H9 (cell line): ENCODE measurements around the gene ZNF564. TPM values are rescaled to one million over a fixed set of nuclear protein-coding genes. Genes with fewer than 3 reads are reported as not detected.
A peak's percentile ranks its signal among the peaks of the same experiment; 100 is the strongest.
"Not testable (repeated sequence)": the region's sequence is repeated elsewhere in the genome, so short reads cannot be mapped to it uniquely, and the experiment has no call there.

Experiments
- DNase-seq: peaks from one replicate; pipeline ENCODE4 v3.0.0-alpha.2; 2017
- H2AFZ ChIP-seq: one replicate; pipeline ENCODE4 v1.6.1; 2013; ENCODE audit warnings: mild to moderate bottlenecking, low read length, control low read depth, moderate library complexity
- H2AK5ac ChIP-seq: 2 replicates; pipeline ENCODE4 v1.6.1; 2013; ENCODE audit warnings: low read length, control low read depth, mixed read lengths; ENCODE audit not compliant: insufficient read length
- H2BK120ac ChIP-seq: one replicate; pipeline ENCODE4 v1.6.1; 2013; ENCODE audit warnings: low read depth, mild to moderate bottlenecking, low read length, control low read depth, inconsistent platforms; ENCODE audit not compliant: poor library complexity, severe bottlenecking
- H2BK12ac ChIP-seq: 2 replicates; pipeline ENCODE4 v1.6.1; 2013; ENCODE audit warnings: low read length, control low read depth, mixed read lengths, low read depth; ENCODE audit not compliant: insufficient read length
- H2BK15ac ChIP-seq: 2 replicates; pipeline ENCODE4 v1.6.1; 2013; ENCODE audit warnings: low read depth, low read length, control low read depth
- H2BK20ac ChIP-seq: one replicate; pipeline ENCODE4 v1.6.1; 2013; ENCODE audit warnings: low read depth, mild to moderate bottlenecking, low read length, control low read depth, inconsistent platforms; ENCODE audit not compliant: poor library complexity, severe bottlenecking
- H2BK5ac ChIP-seq: 2 replicates; pipeline ENCODE4 v1.6.1; 2013; ENCODE audit warnings: low read length, control low read depth, mixed read lengths; ENCODE audit not compliant: insufficient read length
- H3K14ac ChIP-seq: 2 replicates; pipeline ENCODE4 v1.6.1; 2013; ENCODE audit warnings: low read length, control low read depth; ENCODE audit not compliant: insufficient read depth
- H3K18ac ChIP-seq: 2 replicates; pipeline ENCODE4 v1.6.1; 2013; ENCODE audit warnings: low read depth, mild to moderate bottlenecking, mixed read lengths, low read length, control low read depth; ENCODE audit not compliant: insufficient read length
- H3K23ac ChIP-seq: 2 replicates; pipeline ENCODE4 v1.6.1; 2013; ENCODE audit warnings: low read length, control low read depth, mixed read lengths, low read depth; ENCODE audit not compliant: insufficient read length
- H3K23me2 ChIP-seq: 2 replicates; pipeline ENCODE4 v1.6.1; 2013; ENCODE audit warnings: low read depth, mild to moderate bottlenecking, mixed read lengths, low read length, control low read depth; ENCODE audit not compliant: insufficient read length, poor library complexity, severe bottlenecking
- H3K27ac ChIP-seq: 2 replicates; pipeline ENCODE4 v1.5.1; 2013; ENCODE audit warnings: low read length, control low read depth, mixed read lengths, low read depth; ENCODE audit not compliant: insufficient read length
- H3K27me3 ChIP-seq: 2 replicates; pipeline ENCODE4 v1.6.1; 2013; ENCODE audit warnings: low read length, control low read depth, inconsistent platforms; ENCODE audit not compliant: insufficient read depth
- H3K4ac ChIP-seq: 2 replicates; pipeline ENCODE4 v1.6.1; 2013; ENCODE audit warnings: low read depth, mild to moderate bottlenecking, control low read depth, inconsistent platforms, low read length, moderate library complexity
- H3K4me1 ChIP-seq: 2 replicates; pipeline ENCODE4 v1.6.1; 2013; ENCODE audit warnings: low read length, control low read depth, inconsistent platforms; ENCODE audit not compliant: insufficient read depth
- H3K4me2 ChIP-seq: 2 replicates; pipeline ENCODE4 v1.6.1; 2013; ENCODE audit warnings: low read length, control low read depth, mixed read lengths; ENCODE audit not compliant: insufficient read length, insufficient read depth
- H3K56ac ChIP-seq: 2 replicates; pipeline ENCODE4 v1.6.1; 2013; ENCODE audit warnings: low read depth, mild to moderate bottlenecking, mixed read lengths, low read length, control low read depth; ENCODE audit not compliant: insufficient read length
- H3K79me1 ChIP-seq: 2 replicates; pipeline ENCODE4 v1.6.1; 2013; ENCODE audit warnings: low read depth, mild to moderate bottlenecking, moderate library complexity, low read length, control low read depth, inconsistent platforms; ENCODE audit not compliant: insufficient read depth, poor library complexity, severe bottlenecking
- H3K79me2 ChIP-seq: 2 replicates; pipeline ENCODE4 v1.6.1; 2013; ENCODE audit warnings: low read length, control low read depth, inconsistent platforms; ENCODE audit not compliant: insufficient read depth
- H3K9ac ChIP-seq: 2 replicates; pipeline ENCODE4 v1.6.1; 2013; ENCODE audit warnings: low read length, control low read depth, mixed read lengths; ENCODE audit not compliant: insufficient read length; ENCODE audit errors: extremely low read depth
- H3K9me3 ChIP-seq: one replicate; pipeline ENCODE4 v1.6.1; 2013; ENCODE audit warnings: low read depth, low read length, inconsistent platforms; ENCODE audit not compliant: control insufficient read depth
- H3T11ph ChIP-seq: one replicate; pipeline ENCODE4 v1.6.1; 2013; ENCODE audit warnings: mild to moderate bottlenecking, low read length, control low read depth, inconsistent platforms
- H4K20me1 ChIP-seq: one replicate; pipeline ENCODE4 v1.6.1; 2013; ENCODE audit not compliant: control insufficient read depth, insufficient read length, insufficient read depth
- H4K5ac ChIP-seq: 2 replicates; pipeline ENCODE4 v1.6.1; 2013; ENCODE audit warnings: low read depth, mild to moderate bottlenecking, mixed read lengths, low read length, control low read depth; ENCODE audit not compliant: insufficient read length
- H4K8ac ChIP-seq: replicated peaks from 2 replicates; pipeline ENCODE4 v1.6.1; 2013; ENCODE audit warnings: low read length, control low read depth, mixed read lengths, low read depth; ENCODE audit not compliant: insufficient read length
- H4K91ac ChIP-seq: 2 replicates; pipeline ENCODE4 v1.6.1; 2013; ENCODE audit warnings: low read depth, mild to moderate bottlenecking, moderate library complexity, mixed read lengths, low read length, control low read depth; ENCODE audit not compliant: insufficient read length
- H3K27ac Mint-ChIP-seq, 3 experiments: 2 replicates in 2 of 3; 3 replicates in 1 of 3; pipeline ENCODE4 v1.8.0; 2020 to 2021; ENCODE audit warnings: mixed read lengths in 3 of 3, mild to moderate bottlenecking in 1 of 3, moderate library complexity in 1 of 3
- H3K27me3 Mint-ChIP-seq: 2 replicates; pipeline ENCODE4 v1.8.0; 2021; ENCODE audit warnings: low read depth, mild to moderate bottlenecking, moderate library complexity, mixed read lengths
- H3K36me3 Mint-ChIP-seq, 3 experiments: 2 replicates in 2 of 3; 3 replicates in 1 of 3; pipeline ENCODE4 v1.8.0; 2020 to 2021; ENCODE audit warnings: low read depth in 3 of 3, mixed read lengths in 3 of 3; ENCODE audit not compliant: insufficient read depth in 1 of 3
- H3K4me1 Mint-ChIP-seq, 2 experiments: 2 replicates each; pipeline ENCODE4 v1.8.0; 2020; ENCODE audit warnings: mixed read lengths in 2 of 2
- H3K4me3 Mint-ChIP-seq, 2 experiments: 2 replicates in 1 of 2; 3 replicates in 1 of 2; pipeline ENCODE4 v1.8.0; 2020 to 2021; ENCODE audit warnings: mild to moderate bottlenecking in 2 of 2, mixed read lengths in 2 of 2, moderate library complexity in 1 of 2
- H3K9me3 Mint-ChIP-seq, 2 experiments: 2 replicates in 1 of 2; 3 replicates in 1 of 2; pipeline ENCODE4 v1.8.0; 2020; ENCODE audit warnings: mild to moderate bottlenecking in 2 of 2, mixed read lengths in 2 of 2, moderate library complexity in 1 of 2
- CTCF ChIP-seq: fragments of 200-600 bp; sonication (generic); conservative IDR thresholded peaks from 3 replicates; pipeline ENCODE4 v1.8.0; 2021; ENCODE audit warnings: antibody characterized with exemption, mild to moderate bottlenecking
- WGBS: extraction: QIAGEN DNeasy Blood & Tissue Kit; methylation state at CpG from one replicate; pipeline ENCODE4 v1.1.7; 2013; ENCODE audit warnings: missing lambda C conversion rate, low lambda C conversion rate, mixed read lengths; ENCODE audit not compliant: insufficient read length; ENCODE audit errors: extremely low coverage; 5-methylcytosine and 5-hydroxymethylcytosine counted together
- total RNA-seq: library from RNA; stranded (reverse); gene quantifications from 2 replicates; pipeline ENCODE4 v1.2.1, GENCODE V29; 2021

The ZNF564 gene
- total RNA-seq, 1 experiment from 2014 or later = 11.3 TPM

GRCh38 chr19:12494260-12494860 lies 56.9 kb downstream of the ZNF564 start:
- H3K4me1 ChIP-seq = no peaks in the 10 kb centered on the region
- no peak overlapping the region for H2BK5ac ChIP-seq
- H2AFZ ChIP-seq = no peak overlapping the region
- DNase-seq = no peak
- peaks cover 5% of the 10 kb centered on the region in 2 experiments; a peak in 3 of 5 replicates for H3K9me3 Mint-ChIP-seq
- H2BK120ac ChIP-seq = no peak overlapping the region
- peaks cover 8% of the 10 kb centered on the region in 2 experiments for H3K4me1 Mint-ChIP-seq
- H3K4me2 ChIP-seq = peak overlapping the region; percentile 48
- peaks cover 9% of the 10 kb centered on the region for H3K27me3 Mint-ChIP-seq
- no peak for TF ChIP-seq CTCF
- no peak overlapping the region for H3K27ac Mint-ChIP-seq
- no peak overlapping the region for H4K5ac ChIP-seq
- H3K23me2 ChIP-seq = peaks cover 3% of the 10 kb centered on the region
- no peak overlapping the region for H3K9ac ChIP-seq
- H3K4ac ChIP-seq = no peak overlapping the region
- H2BK20ac ChIP-seq = no peak overlapping the region
- H3K14ac ChIP-seq = no peak overlapping the region
- no peak overlapping the region for H3K18ac ChIP-seq
- H4K8ac ChIP-seq = no peak overlapping the region
- no peak overlapping the region for H3K27ac ChIP-seq
- no peak overlapping the region for H4K91ac ChIP-seq
- H3K56ac ChIP-seq = no peak overlapping the region
- no peaks in the 10 kb centered on the region for H4K20me1 ChIP-seq
- WGBS = no CpG with 5 or more reads among the region's 3 CpGs
- H3K4me3 Mint-ChIP-seq = peak overlapping the region in 1 of 2 experiments; percentile 24; a peak in 2 of 5 replicates
- no peaks in the 10 kb centered on the region; a peak in 2 of 7 replicates for H3K36me3 Mint-ChIP-seq
- H2BK15ac ChIP-seq = no peak overlapping the region
- H3K79me2 ChIP-seq = no peaks in the 10 kb centered on the region
- no peak overlapping the region for H3K23ac ChIP-seq
- no peak overlapping the region for H2BK12ac ChIP-seq
- no peak overlapping the region for H2AK5ac ChIP-seq
- no peaks in the 10 kb centered on the region for H3K9me3 ChIP-seq
- H3T11ph ChIP-seq = no peak overlapping the region
- no peaks in the 10 kb centered on the region for H3K27me3 ChIP-seq
- H3K79me1 ChIP-seq = no peaks in the 10 kb centered on the region

GRCh38 chr19:12486265-12486783 lies 65.0 kb downstream of the ZNF564 start:
- not testable (repeated sequence) for H3K4me1 ChIP-seq, H3K27ac ChIP-seq, H2BK12ac ChIP-seq, H3K27me3 ChIP-seq, H3K14ac ChIP-seq, H4K20me1 ChIP-seq, H3K56ac ChIP-seq, H3K36me3 Mint-ChIP-seq, H3K9ac ChIP-seq, H2AFZ ChIP-seq, H3K18ac ChIP-seq, H4K5ac ChIP-seq, H2BK120ac ChIP-seq, H3T11ph ChIP-seq, H3K4me2 ChIP-seq, H3K4me3 Mint-ChIP-seq, H2BK15ac ChIP-seq, H3K79me2 ChIP-seq, H3K79me1 ChIP-seq, H4K91ac ChIP-seq, H4K8ac ChIP-seq, DNase-seq, H3K27ac Mint-ChIP-seq, H2BK20ac ChIP-seq, H3K23ac ChIP-seq, H2AK5ac ChIP-seq, H3K4ac ChIP-seq, H2BK5ac ChIP-seq, H3K9me3 ChIP-seq, H3K9me3 Mint-ChIP-seq
- WGBS = no CpG with 5 or more reads among the region's 1 CpG
- H3K23me2 ChIP-seq = peaks cover 10% of the 10 kb centered on the region
- H3K27me3 Mint-ChIP-seq = peaks cover 11% of the 10 kb centered on the region
- peaks cover 13 to 19% of the 10 kb centered on the region in 2 experiments for H3K4me1 Mint-ChIP-seq
